Measurements from ENCODE around the gene WTAP. TPM values are rescaled to one million over a fixed set of nuclear protein-coding genes. Genes with fewer than 3 reads are reported as not detected.
"Not testable (repeated sequence)": the region's sequence is repeated elsewhere in the genome, so short reads cannot be mapped to it uniquely, and the experiment has no call there.

Gene WTAP
- total and polyA plus RNA-seq, 10 donors = 71.6 to 149 (median 109) TPM

GRCh38 chr6:159742165-159742564, 14.9 kb downstream of the WTAP start:
- intact Hi-C loops (cut with DNase I; ENCODE audit: low total_unique reads) = no loop called here
- Histone ChIP-seq H3K27ac (no peak overlapping the region), H3K9me3 (no peaks in the 10 kb centered on the region), H3K4me1 (peaks cover 4 to 70% (median 30%) of the 10 kb centered on the region in 6 donors), H3K27me3 (replicated peaks in 1 of 7) (no peaks in the 10 kb centered on the region), H3K4me3 (no peak overlapping the region), H3K36me3 (peaks cover 3 to 100% (median 72%) of the 10 kb centered on the region in 6 donors)
- DNase-seq = no peak
- 88 to 92% (median 90%) methylated on average over 1 of the region's 1 CpG for WGBS, 5 donors
- TF ChIP-seq, protein P1, sequence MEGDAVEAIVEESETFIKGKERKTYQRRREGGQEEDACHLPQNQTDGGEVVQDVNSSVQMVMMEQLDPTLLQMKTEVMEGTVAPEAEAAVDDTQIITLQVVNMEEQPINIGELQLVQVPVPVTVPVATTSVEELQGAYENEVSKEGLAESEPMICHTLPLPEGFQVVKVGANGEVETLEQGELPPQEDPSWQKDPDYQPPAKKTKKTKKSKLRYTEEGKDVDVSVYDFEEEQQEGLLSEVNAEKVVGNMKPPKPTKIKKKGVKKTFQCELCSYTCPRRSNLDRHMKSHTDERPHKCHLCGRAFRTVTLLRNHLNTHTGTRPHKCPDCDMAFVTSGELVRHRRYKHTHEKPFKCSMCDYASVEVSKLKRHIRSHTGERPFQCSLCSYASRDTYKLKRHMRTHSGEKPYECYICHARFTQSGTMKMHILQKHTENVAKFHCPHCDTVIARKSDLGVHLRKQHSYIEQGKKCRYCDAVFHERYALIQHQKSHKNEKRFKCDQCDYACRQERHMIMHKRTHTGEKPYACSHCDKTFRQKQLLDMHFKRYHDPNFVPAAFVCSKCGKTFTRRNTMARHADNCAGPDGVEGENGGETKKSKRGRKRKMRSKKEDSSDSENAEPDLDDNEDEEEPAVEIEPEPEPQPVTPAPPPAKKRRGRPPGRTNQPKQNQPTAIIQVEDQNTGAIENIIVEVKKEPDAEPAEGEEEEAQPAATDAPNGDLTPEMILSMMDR (IDR thresholded peaks at IDR 0.05 in 8 of 11, conservative IDR thresholded peaks at IDR 0.05 in 3 of 11) = no peak
- TF ChIP-seq POLR2AphosphoS5 (IDR thresholded peaks at IDR 0.05) = no peak

DNA sequence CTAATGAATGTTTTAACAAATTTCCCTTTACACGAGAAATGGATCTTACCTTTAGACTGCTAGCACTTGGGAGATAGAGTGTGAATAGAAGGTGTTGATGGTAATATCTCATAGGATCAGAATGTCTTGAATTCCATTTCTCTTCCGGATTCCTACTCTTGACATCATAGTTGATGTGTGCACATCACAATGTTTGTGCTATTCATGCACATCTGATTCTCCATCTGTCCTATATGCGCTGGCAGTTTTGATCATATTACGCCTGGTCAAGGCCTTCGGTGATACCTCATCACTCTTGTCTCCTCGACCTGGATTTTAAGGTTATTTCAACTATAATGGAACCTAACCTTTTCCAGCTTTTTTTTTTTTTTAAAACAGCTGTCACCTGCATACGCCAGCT, 17.8 kb downstream of the WTAP start:
- H3K27me3 ChIP-seq (replicated peaks in 1 of 7) = no peaks in the 10 kb centered on the region
- WGBS, 5 donors = 87 to 92% (median 89%) methylated on average over 7 of the region's 7 CpGs
- no peak overlapping the region for H3K27ac ChIP-seq
- no peak for DNase-seq
- TF ChIP-seq POLR2A (IDR thresholded peaks at IDR 0.05) (no peak), POLR2AphosphoS5 (IDR thresholded peaks at IDR 0.05) (no peak)
- TF ChIP-seq, protein P1 (IDR thresholded peaks at IDR 0.05 in 8 of 11, conservative IDR thresholded peaks at IDR 0.05 in 3 of 11) = no peak
- no peak overlapping the region for H3K4me3 ChIP-seq
- H3K4me1 ChIP-seq = peaks cover 0 to 40% (median 4%) of the 10 kb centered on the region in 6 donors
- H3K36me3 ChIP-seq = peaks cover 3 to 100% (median 96%) of the 10 kb centered on the region in 6 donors
- no peaks in the 10 kb centered on the region for H3K9me3 ChIP-seq
- intact Hi-C loops (cut with DNase I; ENCODE audit: low total_unique reads) = no loop called here

- Histone ChIP-seq H3K27me3 (replicated peaks in 1 of 7) (no peaks in the 10 kb centered on the region), H3K4me3 (no peak overlapping the region), H3K27ac (no peak overlapping the region), H3K36me3 (peaks cover 3 to 100% (median 96%) of the 10 kb centered on the region in 6 donors), H3K4me1 (peaks cover 0 to 25% (median 0%) of the 10 kb centered on the region in 6 donors), H3K9me3 (no peaks in the 10 kb centered on the region)
- TF ChIP-seq POLR2A (IDR thresholded peaks at IDR 0.05) = no peak
- no peak for TF ChIP-seq POLR2AphosphoS5 (IDR thresholded peaks at IDR 0.05)
- TF ChIP-seq, protein P1 (IDR thresholded peaks at IDR 0.05 in 8 of 11, conservative IDR thresholded peaks at IDR 0.05 in 3 of 11) = no peak
- intact Hi-C loops (cut with DNase I; ENCODE audit: low total_unique reads) = no loop called here
- no peak for DNase-seq
- 93 to 97% (median 97%) methylated on average over 1 of the region's 1 CpG for WGBS, 5 donors
Observed at GRCh38 chr6:159746759-159747158, 19.5 kb downstream of the WTAP start.

- DNase-seq; H3K4me3 ChIP-seq; intact Hi-C loops (cut with DNase I; ENCODE audit: low total_unique reads); H3K9me3 ChIP-seq; H3K27me3 ChIP-seq (replicated peaks in 1 of 7); H3K27ac ChIP-seq: not testable (repeated sequence)
- peaks cover 3 to 100% (median 93%) of the 10 kb centered on the region in 6 donors for H3K36me3 ChIP-seq
- WGBS, 5 donors = 86 to 95% (median 91%) methylated on average over 7 of the region's 7 CpGs
- H3K4me1 ChIP-seq = peaks cover 0 to 19% (median 0%) of the 10 kb centered on the region in 6 donors
Observed at GRCh38 chr6:159748127-159748526, 20.8 kb downstream of the WTAP start.

- H3K9me3 ChIP-seq = no peaks in the 10 kb centered on the region
- peaks cover 0 to 4% (median 0%) of the 10 kb centered on the region in 6 donors for H3K4me1 ChIP-seq
- no peaks in the 10 kb centered on the region for H3K27me3 ChIP-seq (replicated peaks in 1 of 7)
- H3K27ac ChIP-seq = no peak overlapping the region
- TF ChIP-seq POLR2A (IDR thresholded peaks at IDR 0.05) = no peak
- TF ChIP-seq, protein P1 (IDR thresholded peaks at IDR 0.05 in 8 of 11, conservative IDR thresholded peaks at IDR 0.05 in 3 of 11) = no peak
- no peak for TF ChIP-seq POLR2AphosphoS5 (IDR thresholded peaks at IDR 0.05)
- WGBS, 5 donors = 80 to 97% (median 89%) methylated on average over 3 of the region's 3 CpGs
- no peak for DNase-seq
- intact Hi-C loops (cut with DNase I; ENCODE audit: low total_unique reads) = no loop called here
- no peak overlapping the region for H3K4me3 ChIP-seq
- H3K36me3 ChIP-seq = peaks cover 0 to 100% (median 92%) of the 10 kb centered on the region in 6 donors
Observed at GRCh38 chr6:159751448-159751847, 24.1 kb downstream of the WTAP start.

Data from spleen (tissue), 11 donors.